CD4-positive, alpha-beta T cell treated with Interleukin-2 at 100 ng/mL for 4 hours (primary cell): ENCODE results near the gene C9orf78.

Source experiments
- DNase-seq: peaks from one replicate; pipeline ENCODE4 v3.0.0-alpha.2; 2020; ENCODE audit warnings: low spot score

C9orf78 gene

DNA sequence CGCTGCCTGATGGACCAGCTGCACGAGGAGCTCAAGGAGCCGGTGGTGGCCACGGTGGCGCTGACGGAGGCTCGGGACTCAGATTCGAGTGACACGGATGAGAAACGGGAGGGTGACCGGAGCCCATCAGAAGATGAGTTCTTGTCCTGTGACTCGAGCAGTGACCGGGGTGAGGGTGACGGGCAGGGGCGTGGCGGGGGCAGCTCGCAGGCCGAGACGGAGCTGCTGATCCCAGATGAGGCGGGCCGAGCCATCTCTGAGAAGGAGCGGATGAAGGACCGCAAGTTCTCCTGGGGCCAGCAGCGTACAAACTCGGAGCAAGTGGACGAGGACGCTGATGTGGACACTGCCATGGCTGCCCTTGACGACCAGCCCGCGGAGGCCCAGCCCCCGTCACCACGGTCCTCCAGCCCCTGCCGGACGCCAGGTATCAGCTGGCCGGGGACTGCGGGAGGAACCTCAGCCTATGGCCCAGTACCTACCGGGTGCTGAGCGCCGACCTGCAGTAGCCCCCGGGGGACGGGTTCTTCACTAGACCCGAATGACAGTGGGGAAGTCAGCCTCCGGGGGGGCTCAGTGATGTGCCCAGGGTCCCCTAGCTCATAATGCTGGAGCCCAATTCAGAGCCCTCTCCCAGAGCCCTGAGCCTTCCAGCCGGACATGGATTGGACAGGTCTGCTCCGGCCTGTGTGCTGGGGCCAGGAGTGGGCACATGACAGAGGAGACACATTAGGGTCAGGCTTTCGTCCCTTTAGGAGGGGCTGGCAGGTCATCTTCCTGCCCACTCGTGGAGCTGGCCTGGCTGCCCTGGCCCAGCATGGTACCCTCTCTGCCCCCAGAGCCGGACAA lies 33.2 kb upstream of the C9orf78 start:
- DNase-seq: no peak

DNA sequence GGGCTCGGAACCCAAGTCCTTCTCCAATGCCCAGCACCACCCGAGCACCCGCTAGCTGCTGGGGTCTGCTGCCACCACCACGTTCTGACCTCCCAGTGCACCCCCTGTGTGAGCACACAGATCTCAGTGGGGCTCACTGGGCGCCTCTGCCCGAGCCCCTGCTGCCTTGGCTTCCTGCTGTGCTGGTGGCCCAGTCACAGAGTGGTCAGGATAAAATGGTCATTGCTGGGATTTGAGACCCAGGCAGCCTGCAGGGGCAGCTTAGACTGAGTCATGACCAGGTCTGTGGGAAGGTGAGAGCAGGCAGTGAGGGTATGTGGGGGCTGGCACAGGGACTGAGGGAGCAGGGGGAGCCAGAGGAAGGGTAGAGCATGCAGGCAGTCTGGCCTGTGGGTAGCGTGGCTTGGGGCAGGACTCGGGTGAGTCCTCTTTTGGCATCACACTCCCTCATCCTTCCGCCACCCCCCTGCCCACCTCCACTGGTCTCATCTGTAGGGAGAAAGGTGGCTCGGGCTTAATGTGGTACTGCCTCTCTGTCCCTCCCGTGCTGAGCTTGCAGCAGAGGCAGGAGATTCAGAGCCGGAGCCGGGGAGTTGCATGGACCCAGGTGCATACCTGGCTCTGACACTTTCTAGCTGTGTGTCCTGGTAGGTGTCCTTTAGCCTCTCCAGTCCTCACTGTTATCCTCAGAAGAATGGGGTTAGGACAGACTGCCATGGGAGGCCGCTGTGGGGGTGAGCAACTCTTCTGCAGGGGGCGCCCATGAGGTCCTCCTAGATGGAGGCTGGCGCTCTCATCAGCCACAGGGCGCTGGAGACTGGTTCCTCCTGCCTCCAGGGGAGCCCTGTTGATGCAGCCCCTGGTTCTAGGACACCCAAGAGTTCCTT lies 32.3 kb upstream of the C9orf78 start:
- no peak for DNase-seq

DNA sequence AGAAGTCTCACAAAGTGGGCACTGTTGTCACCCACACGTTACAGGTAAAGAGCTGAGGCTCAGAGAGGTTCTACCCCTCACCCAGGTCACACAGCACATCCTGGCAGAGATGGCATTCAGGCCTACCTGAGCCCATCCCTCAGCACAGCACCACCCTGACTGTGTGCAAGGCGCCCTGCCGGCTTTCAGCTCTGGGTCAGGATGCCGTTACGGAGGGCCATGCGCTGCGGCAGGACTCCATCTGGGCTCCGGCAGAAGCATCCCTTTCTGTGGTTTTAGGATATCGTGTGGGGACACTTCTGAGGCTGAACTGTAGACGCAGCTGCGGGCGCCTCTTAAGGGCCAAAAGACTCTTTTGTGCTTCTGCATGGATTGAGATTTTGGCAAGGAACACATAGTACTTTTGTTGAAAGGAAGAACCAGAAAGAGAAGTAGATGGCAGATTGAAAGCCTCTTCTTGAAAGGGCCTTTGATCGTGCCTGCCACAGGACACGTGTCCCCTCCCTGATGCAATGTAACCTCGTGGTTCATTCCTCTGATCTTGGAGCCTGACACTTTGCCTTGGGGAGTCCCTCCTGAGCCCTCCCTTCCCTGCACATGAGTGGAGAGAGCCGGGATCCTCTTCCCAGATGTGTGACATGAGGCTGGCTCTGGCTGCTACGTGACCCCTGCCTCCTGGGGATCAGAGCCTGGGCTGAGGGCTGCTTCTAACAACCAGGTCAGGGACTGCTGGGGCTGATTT lies 31.5 kb upstream of the C9orf78 start:
- peak; percentile 59 for DNase-seq

DNA sequence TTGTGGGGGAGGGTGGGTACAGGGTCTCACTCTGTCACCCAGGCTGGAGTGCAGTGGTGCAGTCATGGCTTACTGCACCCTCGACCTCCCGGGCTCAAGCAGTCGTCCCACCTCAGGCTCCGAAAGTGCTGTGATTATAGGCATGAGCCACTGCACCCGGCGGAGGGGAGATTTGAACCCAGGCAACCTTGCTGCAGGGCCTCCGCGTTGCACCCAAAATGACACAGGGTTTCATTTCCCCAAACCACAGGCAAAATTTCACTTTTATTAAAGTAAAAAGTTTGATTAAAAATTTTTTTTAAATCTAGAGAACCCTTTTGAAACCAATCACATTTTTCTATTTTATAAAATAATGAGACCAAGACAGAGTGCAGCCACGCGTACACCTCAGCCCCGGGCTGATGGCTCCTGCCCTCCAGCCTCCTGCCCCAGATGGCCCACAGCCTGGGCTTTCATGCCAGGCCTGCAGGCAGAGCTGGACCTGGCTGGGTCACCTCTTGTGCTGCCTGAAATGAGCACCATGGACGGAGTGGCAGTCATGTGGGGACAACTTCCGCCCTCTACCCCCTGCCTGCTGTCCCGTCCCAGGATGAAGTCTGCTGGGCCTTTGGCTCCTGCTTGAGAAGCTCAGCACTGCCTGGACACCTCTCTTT lies 30.7 kb upstream of the C9orf78 start:
- no peak for DNase-seq

DNA sequence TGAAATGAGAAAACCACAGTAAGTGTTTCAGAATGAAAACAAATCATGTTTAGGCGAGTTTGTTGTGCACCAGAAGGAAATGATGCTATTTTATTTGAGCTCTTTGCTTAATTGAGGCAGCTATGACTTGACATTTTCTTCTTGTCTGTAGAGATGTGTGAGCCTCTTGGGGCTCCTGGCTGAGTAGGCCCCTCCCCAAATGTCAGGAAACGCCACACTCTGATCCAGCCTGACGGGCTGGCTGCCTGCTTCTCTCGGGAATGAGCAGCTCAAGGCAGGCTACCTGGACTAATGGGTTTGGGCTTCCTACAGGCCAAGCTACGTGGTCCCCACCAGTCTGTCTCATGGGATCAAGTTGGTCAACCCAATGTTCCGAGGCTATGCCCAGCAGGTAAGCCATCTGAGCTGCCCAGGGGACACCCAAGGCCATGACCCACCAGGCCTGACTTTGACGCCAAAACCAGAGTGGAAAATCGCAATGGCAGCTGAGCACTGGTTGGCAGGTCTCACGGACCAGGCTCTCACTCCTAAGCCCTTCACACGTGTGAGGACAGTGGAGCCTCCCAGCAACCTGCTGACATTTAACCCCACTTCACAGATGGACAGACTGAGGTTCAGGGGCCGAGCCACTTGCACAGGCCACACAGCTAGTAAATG lies 30.0 kb upstream of the C9orf78 start:
- no peak for DNase-seq

DNA sequence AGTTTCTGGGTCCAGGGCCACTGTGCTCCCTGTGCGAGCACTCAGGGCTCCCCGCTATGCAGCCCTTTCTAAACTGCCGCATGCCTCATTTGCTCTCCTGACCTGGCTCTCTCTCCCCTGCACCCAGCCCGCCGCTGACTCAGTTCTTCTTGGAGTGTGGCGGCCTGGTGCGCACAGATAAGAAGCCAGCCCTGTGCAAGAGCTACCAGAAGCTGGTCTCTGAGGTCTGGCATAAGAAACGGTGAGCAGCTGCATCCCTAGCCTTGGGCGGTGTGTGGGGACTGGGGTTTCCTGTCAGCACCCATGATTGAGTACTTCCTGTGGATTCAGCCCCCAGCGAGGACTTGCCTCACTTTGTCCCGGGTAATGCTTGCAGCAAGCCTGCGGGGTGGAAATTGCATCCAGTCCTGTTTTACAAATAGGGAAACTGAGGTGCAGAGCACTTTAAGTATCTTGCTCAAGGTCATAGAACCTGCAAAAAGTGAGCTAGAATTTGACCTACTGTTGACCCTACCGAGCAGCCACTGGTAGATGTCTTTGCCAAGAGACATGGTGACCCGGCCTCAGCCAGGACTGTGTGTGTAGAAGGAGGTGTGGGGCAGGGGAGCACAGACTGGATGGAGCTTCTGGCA lies 28.1 kb upstream of the C9orf78 start:
- peak; percentile 79 for DNase-seq

DNA sequence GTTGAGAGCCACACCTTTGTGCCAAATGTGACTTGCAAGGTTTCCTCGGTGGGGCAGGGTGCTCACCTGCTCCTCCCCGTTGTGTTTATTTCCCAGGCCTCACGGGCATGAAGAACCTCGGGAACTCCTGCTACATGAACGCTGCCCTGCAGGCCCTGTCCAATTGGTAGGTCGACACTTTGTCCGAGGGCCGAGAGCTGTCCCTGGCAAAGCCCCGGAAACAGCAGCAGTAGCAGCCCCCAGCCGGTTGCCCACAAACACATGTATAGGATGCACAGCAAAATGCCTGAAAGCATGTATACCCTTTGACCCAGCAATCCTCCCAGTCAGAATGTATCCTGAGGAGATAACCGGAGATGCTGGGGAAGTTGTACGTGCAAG lies 26.4 kb upstream of the C9orf78 start:
- DNase-seq: no peak

DNA sequence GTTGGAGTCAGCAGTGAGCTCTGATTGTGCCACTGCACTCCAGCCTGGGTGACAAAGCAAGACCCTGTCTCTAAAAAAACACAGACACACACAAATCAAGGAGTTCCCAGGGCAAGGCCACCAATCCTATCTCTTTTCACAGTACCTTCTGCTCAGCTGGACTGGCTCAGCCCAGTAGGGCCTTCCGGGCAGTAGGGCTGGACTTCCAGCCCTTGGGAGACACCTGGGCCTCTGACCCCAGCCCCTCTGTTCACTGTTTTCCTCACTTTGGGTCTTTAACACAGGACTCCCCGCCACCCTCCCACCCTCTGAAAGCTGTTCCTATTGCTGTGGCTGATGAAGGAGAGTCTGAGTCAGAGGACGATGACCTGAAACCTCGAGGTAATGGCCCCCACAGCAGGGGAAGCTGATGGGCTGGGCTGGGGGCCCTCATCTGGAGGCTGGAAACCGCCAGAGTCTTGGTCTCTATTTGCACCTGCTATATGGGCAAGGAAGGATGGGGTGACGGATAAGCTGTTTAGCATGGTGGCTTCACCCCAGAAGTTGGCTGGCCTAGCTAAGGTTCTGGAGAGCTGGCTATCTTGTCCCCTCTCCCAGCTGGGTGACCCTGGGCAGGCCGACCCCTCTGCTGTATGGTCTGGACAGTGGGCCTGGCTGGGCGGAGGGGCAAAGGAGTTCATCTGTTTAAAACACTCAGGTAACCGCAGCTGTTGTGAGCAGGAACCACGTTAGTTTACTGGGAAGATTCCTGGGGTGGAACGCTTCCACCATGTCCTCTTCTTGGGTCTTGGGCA lies 25.8 kb upstream of the C9orf78 start:
- no peak for DNase-seq

DNA sequence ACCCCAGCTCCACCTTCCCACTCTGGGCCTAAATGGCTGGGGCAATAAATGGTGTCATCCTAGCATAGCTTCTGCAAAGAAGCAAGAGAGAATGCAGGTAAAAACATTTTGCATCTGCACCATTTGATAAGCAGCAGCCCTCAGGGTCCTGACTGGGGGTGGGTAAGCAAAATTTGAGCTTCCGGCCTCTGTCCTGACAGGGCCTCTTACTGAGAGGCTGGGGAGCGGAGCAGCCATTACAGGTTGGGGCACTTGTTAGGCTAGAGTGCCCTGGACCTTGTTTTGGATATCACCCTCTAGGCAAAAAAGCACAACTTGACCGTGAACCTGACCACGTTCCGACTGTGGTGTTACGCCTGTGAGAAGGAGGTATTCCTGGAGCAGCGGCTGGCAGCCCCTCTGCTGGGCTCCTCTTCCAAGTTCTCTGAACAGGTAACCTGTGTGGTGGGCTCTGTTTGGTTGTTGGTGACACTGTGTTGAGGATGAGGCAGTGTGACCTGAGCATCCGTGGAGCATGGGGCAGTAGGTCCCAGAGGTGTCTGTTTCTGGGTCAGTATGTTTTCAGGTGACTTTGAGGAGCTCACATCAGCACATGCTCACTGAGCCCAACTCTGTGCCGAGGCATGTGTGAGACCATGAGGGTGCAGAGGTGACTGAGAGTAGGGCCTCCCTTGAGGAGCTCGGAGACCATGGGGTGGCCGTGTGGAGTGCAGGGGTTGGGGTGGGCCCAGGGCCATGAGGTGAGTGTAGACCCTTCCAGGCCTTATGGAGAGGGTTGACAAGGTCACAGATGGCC lies 23.3 kb upstream of the C9orf78 start:
- no peak for DNase-seq

DNA sequence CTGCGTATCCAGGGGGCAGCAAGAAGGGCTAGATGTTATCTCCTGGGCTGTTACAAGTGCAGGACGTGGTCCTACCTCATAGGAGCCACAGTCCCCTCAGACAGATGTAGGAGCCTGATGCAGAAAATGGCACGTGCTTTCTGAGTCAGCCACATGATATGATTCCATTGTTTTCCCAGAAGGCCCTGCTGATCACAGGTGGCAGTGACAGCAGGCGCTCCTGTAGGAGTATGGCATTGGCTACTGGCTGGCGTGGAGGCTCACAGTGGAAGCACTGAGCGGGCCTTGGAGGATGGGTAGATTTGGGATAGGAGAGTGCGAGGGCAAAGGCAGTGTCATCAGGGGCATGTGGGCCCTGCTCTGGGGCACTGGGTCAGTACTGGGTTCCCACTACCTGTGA lies 22.1 kb upstream of the C9orf78 start:
- no peak for DNase-seq

DNA sequence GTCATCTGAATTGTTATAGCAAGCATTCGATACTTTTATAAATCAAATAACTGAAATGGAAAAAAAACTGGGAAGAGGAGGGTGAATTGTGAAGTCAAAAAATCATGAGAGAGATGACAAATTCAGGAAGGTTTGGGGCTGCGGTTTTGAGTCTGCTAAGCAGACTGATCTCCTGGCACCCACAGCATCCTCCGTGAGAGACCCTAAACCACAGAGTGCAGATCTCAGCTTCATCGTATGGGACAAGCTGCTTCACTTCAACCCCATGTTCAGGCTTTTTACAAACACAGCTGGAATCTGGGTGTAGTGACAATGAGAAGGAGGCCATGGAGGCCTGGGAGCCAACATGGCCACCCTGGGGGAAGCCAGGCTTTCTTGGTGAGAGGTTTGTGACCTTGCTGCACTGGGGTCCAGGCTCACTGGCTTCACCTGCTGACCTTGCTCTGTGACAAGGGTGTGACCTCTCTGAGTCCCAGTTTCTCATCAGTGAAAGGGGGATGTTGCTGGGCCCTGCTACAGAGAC lies 19.6 kb upstream of the C9orf78 start:
- no peak for DNase-seq

DNA sequence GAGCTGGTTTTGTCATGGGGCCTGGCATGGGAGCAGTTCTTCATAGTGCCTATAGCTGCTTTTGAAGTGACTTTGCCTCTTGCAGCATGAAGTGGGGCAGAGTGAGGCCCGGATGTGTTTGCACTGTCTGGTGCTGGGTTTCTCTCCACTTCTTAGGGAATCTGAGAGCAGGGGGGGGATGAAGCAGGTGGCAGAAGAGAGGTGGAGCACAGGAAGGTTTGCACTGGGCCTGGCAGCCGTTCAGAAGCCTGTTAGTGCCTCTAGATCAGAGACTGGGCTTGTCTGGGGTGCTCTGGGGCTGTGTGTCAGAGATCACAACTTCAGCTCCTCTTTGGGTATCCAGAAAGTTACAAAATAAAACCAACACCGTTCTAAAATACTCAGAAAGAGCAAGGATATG lies 18.5 kb upstream of the C9orf78 start:
- DNase-seq: no peak

DNA sequence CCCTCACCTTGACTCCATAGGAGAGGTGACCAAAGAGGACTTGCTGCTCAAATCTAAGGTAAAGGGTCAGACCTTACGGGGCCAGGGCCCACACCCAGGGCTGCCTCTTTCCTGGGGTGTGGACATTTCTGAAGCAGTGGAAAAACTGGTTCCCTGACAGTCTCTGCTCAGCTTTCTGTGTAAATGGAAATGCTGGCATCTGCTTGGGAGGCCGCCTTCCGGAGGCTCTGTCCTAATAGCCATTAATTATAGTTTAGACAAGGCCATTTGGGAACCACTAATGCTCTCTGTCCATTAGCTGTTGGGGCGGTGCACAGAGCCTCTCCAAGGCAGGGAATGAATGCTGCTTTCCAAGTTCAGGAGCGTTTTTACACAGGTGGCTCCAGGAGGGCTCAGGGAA lies 17.5 kb upstream of the C9orf78 start:
- DNase-seq: no peak

DNA sequence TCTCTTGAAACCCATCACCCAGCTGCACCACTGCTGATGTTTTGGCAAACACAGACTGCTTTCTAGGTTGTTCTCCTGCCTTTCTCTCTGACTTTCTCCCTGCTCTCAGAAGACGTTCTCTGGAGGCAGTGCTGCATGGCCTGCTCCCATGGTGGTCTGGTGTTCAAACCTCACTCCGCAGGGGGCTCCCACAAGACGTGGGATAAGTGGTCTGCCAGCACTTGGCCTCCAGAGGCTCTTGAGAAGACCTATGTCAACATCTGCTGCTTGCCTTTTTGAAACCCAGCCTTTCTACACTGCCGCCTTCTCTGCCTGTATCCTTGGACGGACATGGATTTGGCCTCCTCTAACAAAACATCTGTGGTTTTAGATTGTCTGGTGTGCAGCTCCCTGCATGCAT lies 16.7 kb upstream of the C9orf78 start:
- no peak for DNase-seq

DNA sequence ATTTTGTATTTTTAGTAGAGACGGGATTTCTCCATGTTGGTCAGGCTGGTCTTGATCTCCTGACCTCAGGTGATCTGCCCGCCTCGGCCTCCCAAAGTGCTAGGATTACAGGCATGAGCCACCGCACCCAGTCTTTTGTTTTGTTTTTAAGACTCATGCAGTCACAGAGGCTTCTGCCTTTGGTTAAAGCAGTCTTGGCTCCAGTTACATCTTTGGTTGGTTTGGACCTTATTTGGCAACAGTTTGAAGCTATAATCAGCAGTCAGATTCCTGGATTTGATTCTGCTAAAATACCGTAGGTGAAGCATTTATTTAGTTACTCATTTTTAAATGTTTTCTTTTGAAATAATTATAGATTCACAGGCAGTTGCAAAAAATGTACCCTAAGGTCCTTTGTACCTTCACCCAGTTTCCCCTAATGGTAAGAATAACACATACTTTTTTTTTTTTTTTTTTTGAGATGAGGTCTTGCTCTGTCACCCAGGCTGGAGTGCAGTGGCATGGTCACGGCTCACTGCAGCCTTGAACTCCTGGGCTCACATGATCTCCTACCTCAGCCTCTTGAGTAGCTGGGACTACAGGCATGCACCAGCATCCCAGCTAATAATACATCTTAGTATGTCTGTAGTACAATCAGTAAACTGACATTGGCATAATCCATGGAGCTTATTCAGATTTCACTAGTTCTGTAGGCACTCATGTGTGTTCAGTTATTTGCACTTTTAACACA lies 15.9 kb upstream of the C9orf78 start:
- no peak for DNase-seq

DNA sequence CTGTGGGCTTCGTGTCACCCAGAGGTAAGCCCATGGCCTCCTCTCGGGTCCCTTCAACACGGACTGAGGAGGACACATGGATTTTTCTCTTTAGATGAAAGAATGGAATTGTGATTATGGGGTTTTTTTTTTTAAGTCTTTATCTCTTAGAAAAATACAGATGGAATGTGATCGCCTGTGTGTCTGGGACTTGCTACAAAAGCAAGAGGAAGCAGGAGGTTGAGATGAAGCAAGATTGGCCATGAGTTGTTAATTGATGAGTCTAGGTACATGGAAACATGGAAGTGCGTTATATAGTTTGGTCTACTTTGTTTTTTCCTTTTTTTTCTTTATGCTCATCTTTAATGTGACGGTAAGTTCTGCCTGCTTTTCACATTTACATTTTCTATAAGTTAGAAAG lies 14.8 kb upstream of the C9orf78 start:
- no peak for DNase-seq

DNA sequence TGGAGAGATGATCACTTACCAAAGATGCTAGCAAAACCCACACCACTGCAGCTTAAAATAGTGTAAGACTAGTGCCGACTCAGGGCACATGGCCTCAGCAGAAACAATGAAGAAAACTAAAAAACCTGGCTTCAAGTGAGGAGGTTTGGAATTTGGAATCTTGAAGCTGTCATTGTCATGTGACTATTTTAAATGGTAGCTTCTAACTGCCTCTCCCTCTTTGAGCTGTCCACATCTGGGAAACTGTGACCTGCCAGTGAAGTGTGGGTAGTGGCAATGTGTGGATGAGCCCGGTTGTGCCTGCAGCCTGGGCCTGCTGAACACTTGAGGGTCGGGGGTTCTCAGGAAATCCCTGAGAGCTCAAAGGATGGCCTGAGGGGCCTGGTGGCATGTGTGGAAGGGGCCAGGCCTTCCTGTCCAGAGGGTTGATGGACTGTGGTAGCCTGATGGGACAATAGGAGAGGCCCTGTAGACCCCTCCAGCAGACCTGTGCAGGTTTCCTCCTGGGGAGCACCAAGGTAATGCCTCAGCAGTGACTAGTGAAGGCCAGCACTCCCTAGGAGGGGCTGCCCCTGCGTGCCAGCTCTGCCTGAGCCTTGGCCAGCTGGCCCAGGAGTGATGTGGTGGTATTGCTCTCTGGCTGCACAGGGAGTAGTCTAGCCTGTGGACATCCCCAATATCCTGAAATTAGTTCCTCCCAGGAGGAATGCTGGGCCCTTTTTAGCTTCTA lies 13.8 kb upstream of the C9orf78 start:
- DNase-seq: no peak

DNA sequence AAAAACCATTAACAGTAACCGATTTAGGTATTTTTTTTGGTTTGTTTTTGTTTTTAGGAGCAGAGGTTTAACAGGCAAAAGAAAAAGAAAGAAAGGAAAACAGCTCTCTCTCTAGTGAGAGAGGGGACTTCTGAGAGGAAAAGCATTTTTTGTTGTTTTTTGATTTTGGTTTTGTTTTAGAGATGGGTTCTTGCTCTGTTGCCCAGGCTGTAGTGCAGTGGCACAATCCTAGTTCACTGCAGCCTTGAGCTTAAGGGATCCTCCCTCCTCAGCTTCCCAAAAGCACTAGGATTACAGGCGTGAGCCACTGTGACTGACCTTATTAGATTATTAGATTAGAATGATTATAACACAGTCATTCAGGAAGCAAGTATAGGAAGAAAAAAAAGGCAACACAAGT lies 10.3 kb upstream of the C9orf78 start:
- DNase-seq: no peak
